ENCODE data around the gene CES4A.

The CES4A gene

DNA sequence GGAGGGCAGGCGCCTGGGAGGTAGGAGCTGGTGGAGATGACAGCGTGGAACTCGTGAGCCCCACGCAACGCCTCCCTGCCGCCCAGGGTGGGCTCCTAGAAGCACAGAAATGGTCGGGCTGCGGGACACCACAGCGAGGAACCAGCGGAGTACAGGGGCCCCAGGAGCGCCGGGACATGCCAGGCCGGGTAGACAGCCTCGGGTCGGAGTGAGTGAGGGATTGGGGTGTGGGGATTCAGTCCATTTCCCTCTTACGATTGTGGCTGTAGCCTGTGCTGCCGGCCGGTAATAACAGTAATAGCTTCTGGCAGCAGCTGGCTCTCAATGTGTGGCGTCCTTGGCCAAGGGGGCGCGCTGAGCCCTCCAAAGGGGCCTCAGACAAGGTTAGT lies 39.6 kb upstream of the CES4A start:
- H2AFZ ChIP-seq (ENCODE audit: low read length): no peak overlapping the region
- H3K9ac ChIP-seq (ENCODE audit: low read depth, low read length, poor library complexity): no peak overlapping the region
- H3K4me1 ChIP-seq (ENCODE audit: control insufficient read depth in 2 of 2, insufficient read depth in 1 of 2, low read depth in 1 of 2, low read length in 2 of 2): no peaks in the 10 kb centered on the region
- H4K91ac ChIP-seq (ENCODE audit: low read depth, low read length, poor library complexity): no peak overlapping the region
- H2BK12ac ChIP-seq (ENCODE audit: low read length): no peak overlapping the region
- H4K8ac ChIP-seq (ENCODE audit: low read depth, low read length): no peak overlapping the region
- H2AK5ac ChIP-seq (ENCODE audit: low read depth, low read length): no peak overlapping the region
- H3K4me3 ChIP-seq (ENCODE audit: low read length in 2 of 2): no peak overlapping the region
- no peak overlapping the region for H2BK5ac ChIP-seq (ENCODE audit: low read length)
- DNase-seq (ENCODE audit: low spot score): no peak
- peaks cover 0 to 4% of the 10 kb centered on the region in 2 donors for H3K36me3 ChIP-seq (replicated peaks in 1 of 2; ENCODE audit: control insufficient read depth in 2 of 2, insufficient read depth in 2 of 2, low read length in 2 of 2)
- H3K9me3 ChIP-seq (replicated peaks in 1 of 2; ENCODE audit: control insufficient read depth in 2 of 2, insufficient read depth in 1 of 2, low read depth in 1 of 2, low read length in 2 of 2): no peaks in the 10 kb centered on the region
- H3K23ac ChIP-seq (ENCODE audit: low read depth, low read length, poor library complexity): peak overlapping the region; percentile 91
- H3K4me2 ChIP-seq (ENCODE audit: insufficient read depth, low read length, poor library complexity, severe bottlenecking): no peak overlapping the region
- no peak overlapping the region for H3K18ac ChIP-seq (ENCODE audit: low read length)
- no peak overlapping the region for H3K27ac ChIP-seq (replicated peaks; ENCODE audit: low read length)
- H3K14ac ChIP-seq (ENCODE audit: low read length): peak overlapping the region; percentile 21
- H3K4ac ChIP-seq (ENCODE audit: low read length): no peak overlapping the region
- no peaks in the 10 kb centered on the region for H3K79me1 ChIP-seq (ENCODE audit: low read depth, low read length)
- no peak overlapping the region for H2BK15ac ChIP-seq (ENCODE audit: low read length)
- H2BK120ac ChIP-seq (ENCODE audit: low read depth, low read length): no peak overlapping the region
- H3K27me3 ChIP-seq (ENCODE audit: control insufficient read depth in 3 of 3, insufficient read depth in 3 of 3, low read depth in 1 of 3, low read length in 3 of 3): peaks cover 0 to 29% (median 14%) of the 10 kb centered on the region in 3 experiments
- no CpG with 5 or more reads among the region's 21 CpGs for WGBS, 2 donors (ENCODE audit: extremely low coverage in 2 of 2, insufficient read length in 2 of 2, insufficient replicate concordance in 1 of 2)

DNA sequence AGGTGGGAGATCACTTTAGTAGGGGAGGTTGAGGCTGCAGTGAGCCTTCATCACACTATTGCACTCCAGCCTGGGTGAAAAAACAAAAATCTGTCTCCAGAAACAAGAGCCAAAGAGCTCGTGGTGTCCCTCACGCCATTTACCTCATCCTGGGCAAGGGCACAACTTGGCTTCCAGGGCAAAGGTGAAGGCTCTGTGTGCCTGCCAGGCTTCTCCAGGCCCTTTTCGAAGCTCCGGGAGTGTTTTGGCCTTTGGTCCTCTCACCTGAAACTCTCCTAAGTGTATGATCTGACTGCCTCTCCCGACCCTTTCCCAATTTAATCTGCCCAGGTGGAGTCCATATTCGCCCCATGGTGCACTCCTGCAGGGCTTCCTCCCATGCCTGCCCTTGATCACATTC lies 38.9 kb upstream of the CES4A start:
- Histone ChIP-seq H2AK5ac (ENCODE audit: low read depth, low read length) (no peak overlapping the region), H3K18ac (ENCODE audit: low read length) (no peak overlapping the region), H3K27ac (replicated peaks; ENCODE audit: low read length) (no peak overlapping the region), H2BK120ac (ENCODE audit: low read depth, low read length) (no peak overlapping the region), H3K4me1 (ENCODE audit: control insufficient read depth in 2 of 2, insufficient read depth in 1 of 2, low read depth in 1 of 2, low read length in 2 of 2) (no peaks in the 10 kb centered on the region), H2BK15ac (ENCODE audit: low read length) (no peak overlapping the region), H3K4me3 (ENCODE audit: low read length in 2 of 2) (no peak overlapping the region), H3K4ac (ENCODE audit: low read length) (no peak overlapping the region), H3K9ac (ENCODE audit: low read depth, low read length, poor library complexity) (no peak overlapping the region), H3K14ac (ENCODE audit: low read length) (no peak overlapping the region), H3K9me3 (replicated peaks in 1 of 2; ENCODE audit: control insufficient read depth in 2 of 2, insufficient read depth in 1 of 2, low read depth in 1 of 2, low read length in 2 of 2) (no peaks in the 10 kb centered on the region), H3K27me3 (ENCODE audit: control insufficient read depth in 3 of 3, insufficient read depth in 3 of 3, low read depth in 1 of 3, low read length in 3 of 3) (peaks cover 0 to 29% (median 14%) of the 10 kb centered on the region in 3 experiments), H2BK12ac (ENCODE audit: low read length) (no peak overlapping the region), H3K36me3 (replicated peaks in 1 of 2; ENCODE audit: control insufficient read depth in 2 of 2, insufficient read depth in 2 of 2, low read length in 2 of 2) (no peaks in the 10 kb centered on the region), H3K23ac (ENCODE audit: low read depth, low read length, poor library complexity) (no peak overlapping the region), H4K91ac (ENCODE audit: low read depth, low read length, poor library complexity) (no peak overlapping the region), H3K4me2 (ENCODE audit: insufficient read depth, low read length, poor library complexity, severe bottlenecking) (no peak overlapping the region), H2BK5ac (ENCODE audit: low read length) (no peak overlapping the region), H4K8ac (ENCODE audit: low read depth, low read length) (no peak overlapping the region), H2AFZ (ENCODE audit: low read length) (no peak overlapping the region), H3K79me1 (ENCODE audit: low read depth, low read length) (no peaks in the 10 kb centered on the region)
- WGBS, 2 donors (ENCODE audit: extremely low coverage in 2 of 2, insufficient read length in 2 of 2, insufficient replicate concordance in 1 of 2): no CpG with 5 or more reads among the region's 6 CpGs
- DNase-seq (ENCODE audit: low spot score): no peak

DNA sequence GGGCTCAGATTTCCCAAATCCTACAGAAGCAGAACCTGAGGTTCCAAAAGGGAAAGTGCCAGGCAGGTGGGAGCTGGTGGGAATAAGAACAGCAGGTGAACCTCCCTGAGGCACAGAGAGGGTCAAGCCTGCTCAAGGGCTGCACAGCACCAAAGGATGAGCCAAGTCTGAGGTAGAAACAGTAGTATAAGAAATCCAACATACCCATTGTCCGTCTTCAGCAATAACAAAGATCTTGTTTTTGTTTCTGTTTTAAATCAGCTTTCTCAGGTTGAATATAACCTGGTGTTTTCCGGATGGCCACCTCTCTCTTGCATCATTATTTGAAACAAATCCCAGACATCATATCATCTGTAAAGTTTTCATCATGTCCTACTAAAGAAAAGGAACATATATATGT lies 38.0 kb upstream of the CES4A start:
- Histone ChIP-seq H3K36me3 (replicated peaks in 1 of 2; ENCODE audit: control insufficient read depth in 2 of 2, insufficient read depth in 2 of 2, low read length in 2 of 2) (no peaks in the 10 kb centered on the region), H3K4me2 (ENCODE audit: insufficient read depth, low read length, poor library complexity, severe bottlenecking) (no peak overlapping the region), H2BK120ac (ENCODE audit: low read depth, low read length) (no peak overlapping the region), H4K8ac (ENCODE audit: low read depth, low read length) (no peak overlapping the region), H3K79me1 (ENCODE audit: low read depth, low read length) (no peaks in the 10 kb centered on the region), H3K18ac (ENCODE audit: low read length) (no peak overlapping the region), H4K91ac (ENCODE audit: low read depth, low read length, poor library complexity) (no peak overlapping the region), H2BK15ac (ENCODE audit: low read length) (no peak overlapping the region), H3K27me3 (ENCODE audit: control insufficient read depth in 3 of 3, insufficient read depth in 3 of 3, low read depth in 1 of 3, low read length in 3 of 3) (peaks cover 0 to 29% (median 15%) of the 10 kb centered on the region in 3 experiments), H3K14ac (ENCODE audit: low read length) (peak overlapping the region; percentile 82), H2BK12ac (ENCODE audit: low read length) (no peak overlapping the region), H3K9ac (ENCODE audit: low read depth, low read length, poor library complexity) (no peak overlapping the region), H3K4me1 (ENCODE audit: control insufficient read depth in 2 of 2, insufficient read depth in 1 of 2, low read depth in 1 of 2, low read length in 2 of 2) (no peaks in the 10 kb centered on the region), H3K23ac (ENCODE audit: low read depth, low read length, poor library complexity) (no peak overlapping the region), H3K4me3 (ENCODE audit: low read length in 2 of 2) (no peak overlapping the region), H2AFZ (ENCODE audit: low read length) (no peak overlapping the region), H3K27ac (replicated peaks; ENCODE audit: low read length) (no peak overlapping the region), H2AK5ac (ENCODE audit: low read depth, low read length) (no peak overlapping the region), H3K4ac (ENCODE audit: low read length) (no peak overlapping the region), H2BK5ac (ENCODE audit: low read length) (no peak overlapping the region), H3K9me3 (replicated peaks in 1 of 2; ENCODE audit: control insufficient read depth in 2 of 2, insufficient read depth in 1 of 2, low read depth in 1 of 2, low read length in 2 of 2) (no peaks in the 10 kb centered on the region)
- DNase-seq (ENCODE audit: low spot score): no peak
- WGBS, 2 donors (ENCODE audit: extremely low coverage in 2 of 2, insufficient read length in 2 of 2, insufficient replicate concordance in 1 of 2): no CpG with 5 or more reads among the region's 2 CpGs

DNA sequence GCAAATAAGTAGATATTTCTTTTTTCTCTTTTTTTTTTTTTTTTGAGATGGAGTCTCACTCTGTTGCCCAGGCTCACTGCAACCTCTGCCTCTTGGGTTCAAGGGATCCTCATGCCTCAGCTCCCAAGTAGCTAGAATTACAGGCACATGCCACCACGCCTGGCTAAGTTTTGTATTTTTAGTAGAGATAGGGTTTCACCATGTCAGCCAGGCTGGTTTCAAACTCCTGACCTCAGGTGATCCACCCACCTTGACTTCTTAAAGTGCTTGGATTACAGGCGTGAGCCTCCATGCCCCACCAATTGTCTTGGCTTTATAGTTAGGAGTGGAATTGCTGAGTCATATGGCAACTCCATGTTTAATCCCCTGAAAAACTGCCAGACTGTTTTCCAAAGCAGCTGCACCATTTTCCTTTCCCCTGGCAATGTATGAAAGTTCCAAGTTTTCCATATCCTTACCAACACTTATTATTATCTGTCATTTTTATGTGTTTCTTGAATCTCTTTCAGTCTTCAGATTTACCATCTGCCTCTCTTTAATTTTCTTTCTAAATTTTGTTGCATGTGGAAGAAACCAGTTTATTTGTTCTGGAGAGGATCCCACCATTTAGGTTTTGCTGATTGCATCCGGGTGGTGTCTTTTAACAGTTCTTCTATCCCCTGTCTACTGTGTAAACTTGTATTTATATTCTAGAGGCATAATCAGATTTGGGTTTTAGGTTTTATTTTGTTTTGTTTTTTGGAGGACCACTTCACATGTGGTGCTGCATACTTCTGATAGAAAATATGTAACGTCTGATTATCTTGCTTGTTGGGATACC lies 37.2 kb upstream of the CES4A start:
- Histone ChIP-seq H2AK5ac (ENCODE audit: low read depth, low read length) (no peak overlapping the region), H3K79me1 (ENCODE audit: low read depth, low read length) (no peaks in the 10 kb centered on the region), H3K27ac (replicated peaks; ENCODE audit: low read length) (no peak overlapping the region), H3K4me3 (ENCODE audit: low read length in 2 of 2) (no peak overlapping the region), H2AFZ (ENCODE audit: low read length) (no peak overlapping the region), H3K4ac (ENCODE audit: low read length) (no peak overlapping the region), H3K27me3 (ENCODE audit: control insufficient read depth in 3 of 3, insufficient read depth in 3 of 3, low read depth in 1 of 3, low read length in 3 of 3) (peaks cover 0 to 29% (median 15%) of the 10 kb centered on the region in 3 experiments), H4K8ac (ENCODE audit: low read depth, low read length) (no peak overlapping the region), H3K4me2 (ENCODE audit: insufficient read depth, low read length, poor library complexity, severe bottlenecking) (no peak overlapping the region), H3K9me3 (replicated peaks in 1 of 2; ENCODE audit: control insufficient read depth in 2 of 2, insufficient read depth in 1 of 2, low read depth in 1 of 2, low read length in 2 of 2) (no peaks in the 10 kb centered on the region), H3K18ac (ENCODE audit: low read length) (no peak overlapping the region), H3K36me3 (replicated peaks in 1 of 2; ENCODE audit: control insufficient read depth in 2 of 2, insufficient read depth in 2 of 2, low read length in 2 of 2) (no peaks in the 10 kb centered on the region), H2BK120ac (ENCODE audit: low read depth, low read length) (no peak overlapping the region), H3K14ac (ENCODE audit: low read length) (no peak overlapping the region), H3K23ac (ENCODE audit: low read depth, low read length, poor library complexity) (no peak overlapping the region), H2BK5ac (ENCODE audit: low read length) (no peak overlapping the region), H3K9ac (ENCODE audit: low read depth, low read length, poor library complexity) (no peak overlapping the region), H4K91ac (ENCODE audit: low read depth, low read length, poor library complexity) (no peak overlapping the region), H2BK12ac (ENCODE audit: low read length) (no peak overlapping the region), H2BK15ac (ENCODE audit: low read length) (no peak overlapping the region), H3K4me1 (ENCODE audit: control insufficient read depth in 2 of 2, insufficient read depth in 1 of 2, low read depth in 1 of 2, low read length in 2 of 2) (no peaks in the 10 kb centered on the region)
- no peak for DNase-seq (ENCODE audit: low spot score)
- WGBS, 2 donors (ENCODE audit: extremely low coverage in 2 of 2, insufficient read length in 2 of 2, insufficient replicate concordance in 1 of 2): no CpG with 5 or more reads among the region's 4 CpGs
